Trophoblast cell (in vitro differentiated cells and primary cell): Measurements from ENCODE around the gene LIPK.
"Not testable (repeated sequence)": the region's sequence is repeated elsewhere in the genome, so short reads cannot be mapped to it uniquely, and the experiment has no call there.

Experiments
- DNase-seq, 2 donors: peaks; one replicate each; pipeline ENCODE4 v3.0.0-alpha.2; 2016
- H2AFZ ChIP-seq: 2 replicates; pipeline ENCODE4 v1.6.1; 2013; ENCODE audit warnings: low read length, moderate library complexity, mild to moderate bottlenecking; ENCODE audit not compliant: insufficient read depth, poor library complexity
- H2AK5ac ChIP-seq: 2 replicates; pipeline ENCODE4 v1.6.1; 2013; ENCODE audit warnings: mild to moderate bottlenecking, low read length
- H2BK120ac ChIP-seq: 2 replicates; pipeline ENCODE4 v1.6.1; 2013; ENCODE audit warnings: low read length, mild to moderate bottlenecking, moderate library complexity; ENCODE audit not compliant: insufficient read depth, poor library complexity
- H2BK12ac ChIP-seq: 2 replicates; pipeline ENCODE4 v1.6.1; 2013; ENCODE audit warnings: mild to moderate bottlenecking, low read length, moderate library complexity
- H2BK5ac ChIP-seq: 2 replicates; pipeline ENCODE4 v1.6.1; 2013; ENCODE audit warnings: low read length, low read depth, moderate library complexity, mild to moderate bottlenecking; ENCODE audit not compliant: poor library complexity
- H3K14ac ChIP-seq: 2 replicates; pipeline ENCODE4 v1.6.1; 2013; ENCODE audit warnings: mild to moderate bottlenecking, low read length
- H3K18ac ChIP-seq: 2 replicates; pipeline ENCODE4 v1.6.1; 2013; ENCODE audit warnings: mild to moderate bottlenecking, low read length
- H3K23ac ChIP-seq: 2 replicates; pipeline ENCODE4 v1.6.1; 2013; ENCODE audit warnings: low read length
- H3K27ac ChIP-seq: 2 replicates; pipeline ENCODE4 v1.5.1; 2013; ENCODE audit warnings: low read depth, mild to moderate bottlenecking, inconsistent platforms, low read length, moderate library complexity
- H3K27me3 ChIP-seq: 2 replicates; pipeline ENCODE4 v1.6.1; 2013; ENCODE audit warnings: inconsistent platforms, mild to moderate bottlenecking, low read length, moderate library complexity; ENCODE audit not compliant: insufficient read depth
- H3K36me3 ChIP-seq, 2 experiments: 1 replicate in 1 of 2; 2 replicates in 1 of 2; pipeline ENCODE4 v1.6.1; 2013; ENCODE audit warnings: low read length in 2 of 2, mild to moderate bottlenecking in 2 of 2, moderate library complexity in 1 of 2; ENCODE audit not compliant: insufficient read depth in 2 of 2, control insufficient read depth in 1 of 2
- H3K4ac ChIP-seq: 2 replicates; pipeline ENCODE4 v1.6.1; 2013; ENCODE audit warnings: low read depth, mild to moderate bottlenecking, low read length, moderate library complexity
- H3K4me1 ChIP-seq, 2 experiments: 1 replicate in 1 of 2; 2 replicates in 1 of 2; pipeline ENCODE4 v1.6.1; 2013; ENCODE audit warnings: low read length in 2 of 2, mild to moderate bottlenecking in 2 of 2, moderate library complexity in 1 of 2; ENCODE audit not compliant: insufficient read depth in 2 of 2, control insufficient read depth in 1 of 2
- H3K4me2 ChIP-seq: 2 replicates; pipeline ENCODE4 v1.6.1; 2013; ENCODE audit warnings: inconsistent platforms, mild to moderate bottlenecking, low read length, moderate library complexity
- H3K4me3 ChIP-seq: 2 replicates; pipeline ENCODE4 v1.5.1; 2013; ENCODE audit warnings: mild to moderate bottlenecking, low read depth, low read length, inconsistent platforms
- H3K79me1 ChIP-seq: one replicate; pipeline ENCODE4 v1.6.1; 2013; ENCODE audit warnings: low read length
- H3K79me2 ChIP-seq: 2 replicates; pipeline ENCODE4 v1.6.1; 2013; ENCODE audit warnings: low read length, mild to moderate bottlenecking; ENCODE audit not compliant: control insufficient read depth, insufficient read depth, poor library complexity
- H3K9ac ChIP-seq: 2 replicates; pipeline ENCODE4 v1.6.1; 2013; ENCODE audit warnings: mild to moderate bottlenecking, low read length
- H3K9me3 ChIP-seq: 2 replicates; pipeline ENCODE4 v1.6.1; 2013; ENCODE audit warnings: low read depth, mild to moderate bottlenecking, control low read depth, inconsistent platforms, low read length; ENCODE audit not compliant: insufficient read depth
- H4K12ac ChIP-seq: 2 replicates; pipeline ENCODE4 v1.6.1; 2013; ENCODE audit warnings: low read depth, mild to moderate bottlenecking, low read length, moderate library complexity
- H4K8ac ChIP-seq: 2 replicates; pipeline ENCODE4 v1.6.1; 2013; ENCODE audit warnings: low read depth, mild to moderate bottlenecking, low read length, moderate library complexity
- H4K91ac ChIP-seq: one replicate; pipeline ENCODE4 v1.6.1; 2013; ENCODE audit warnings: low read depth, mild to moderate bottlenecking, low read length, moderate library complexity
- WGBS: extraction: QIAGEN DNeasy Blood & Tissue Kit; methylation state at CpG from one replicate; pipeline ENCODE4 v1.1.7; 2013; ENCODE audit warnings: missing lambda C conversion rate; ENCODE audit not compliant: insufficient read length, insufficient coverage; ENCODE audit errors: extremely low coverage; 5-methylcytosine and 5-hydroxymethylcytosine counted together

Gene LIPK

GRCh38 chr10:88702848-88703597 lies 3.0 kb upstream of the LIPK start:
- H2AK5ac ChIP-seq: no peak overlapping the region
- H3K4ac ChIP-seq: no peak overlapping the region
- no CpG with 5 or more reads among the region's 4 CpGs for WGBS
- no peak overlapping the region for H2BK120ac ChIP-seq
- H4K8ac ChIP-seq: no peak overlapping the region
- no peak overlapping the region for H3K4me2 ChIP-seq
- H3K23ac ChIP-seq: no peak overlapping the region
- no peaks in the 10 kb centered on the region for H3K79me1 ChIP-seq
- DNase-seq: peak; percentile 94 to 96
- H3K27me3 ChIP-seq: no peaks in the 10 kb centered on the region
- no peak overlapping the region for H3K14ac ChIP-seq
- no peak overlapping the region for H3K4me3 ChIP-seq
- no peak overlapping the region for H3K18ac ChIP-seq
- H3K27ac ChIP-seq: no peak overlapping the region
- H3K9me3 ChIP-seq: no peaks in the 10 kb centered on the region
- no peaks in the 10 kb centered on the region for H3K4me1 ChIP-seq
- H4K12ac ChIP-seq: no peak overlapping the region
- H3K9ac ChIP-seq: no peak overlapping the region
- no peak overlapping the region for H4K91ac ChIP-seq
- H3K79me2 ChIP-seq: no peaks in the 10 kb centered on the region
- H2BK5ac ChIP-seq: no peak overlapping the region
- H2BK12ac ChIP-seq: no peak overlapping the region
- H2AFZ ChIP-seq: no peak overlapping the region
- no peaks in the 10 kb centered on the region for H3K36me3 ChIP-seq

GRCh38 chr10:88707429-88708155 lies 1.5 kb downstream of the LIPK start:
- H3K4me3 ChIP-seq: no peak overlapping the region
- H3K79me1 ChIP-seq: no peaks in the 10 kb centered on the region
- no peak overlapping the region for H2AFZ ChIP-seq
- H3K4me1 ChIP-seq: no peaks in the 10 kb centered on the region
- WGBS: no CpG with 5 or more reads among the region's 2 CpGs
- no peak overlapping the region for H3K18ac ChIP-seq
- no peak overlapping the region for H2AK5ac ChIP-seq
- no peak overlapping the region for H3K23ac ChIP-seq
- peak; percentile 19 to 64 for DNase-seq
- no peak overlapping the region for H3K27ac ChIP-seq
- H3K9ac ChIP-seq: no peak overlapping the region
- no peak overlapping the region for H4K12ac ChIP-seq
- no peaks in the 10 kb centered on the region for H3K27me3 ChIP-seq
- H3K79me2 ChIP-seq: no peaks in the 10 kb centered on the region
- H2BK12ac ChIP-seq: no peak overlapping the region
- H4K8ac ChIP-seq: no peak overlapping the region
- no peaks in the 10 kb centered on the region for H3K9me3 ChIP-seq
- H2BK5ac ChIP-seq: no peak overlapping the region
- no peak overlapping the region for H3K14ac ChIP-seq
- H3K36me3 ChIP-seq: no peaks in the 10 kb centered on the region
- no peak overlapping the region for H3K4me2 ChIP-seq
- no peak overlapping the region for H4K91ac ChIP-seq
- no peak overlapping the region for H2BK120ac ChIP-seq
- H3K4ac ChIP-seq: no peak overlapping the region

GRCh38 chr10:88709361-88709760 lies 3.3 kb downstream of the LIPK start:
- not testable (repeated sequence) for H3K4me3 ChIP-seq, H3K79me1 ChIP-seq, H2BK12ac ChIP-seq, H3K9me3 ChIP-seq, H2BK120ac ChIP-seq, H3K36me3 ChIP-seq, H3K4me2 ChIP-seq, DNase-seq, H3K27me3 ChIP-seq, H3K18ac ChIP-seq, H3K14ac ChIP-seq, H3K9ac ChIP-seq, H2BK5ac ChIP-seq, H3K4me1 ChIP-seq, H3K23ac ChIP-seq, H3K79me2 ChIP-seq, H3K4ac ChIP-seq, H4K12ac ChIP-seq, H2AK5ac ChIP-seq, H2AFZ ChIP-seq, H4K8ac ChIP-seq, H4K91ac ChIP-seq, H3K27ac ChIP-seq
- WGBS: no CpG with 5 or more reads among the region's 6 CpGs

GRCh38 chr10:88715517-88715916 lies 9.5 kb downstream of the LIPK start:
- Histone ChIP-seq H3K4me2 (no peak overlapping the region), H3K23ac (no peak overlapping the region), H2AK5ac (no peak overlapping the region), H3K4me3 (no peak overlapping the region), H3K14ac (no peak overlapping the region), H4K8ac (no peak overlapping the region), H3K79me2 (no peaks in the 10 kb centered on the region), H3K36me3 (no peaks in the 10 kb centered on the region), H3K9ac (no peak overlapping the region), H3K27ac (no peak overlapping the region), H2BK120ac (no peak overlapping the region), H3K4me1 (no peaks in the 10 kb centered on the region), H3K4ac (no peak overlapping the region), H4K91ac (no peak overlapping the region), H2AFZ (no peak overlapping the region), H3K79me1 (no peaks in the 10 kb centered on the region), H3K27me3 (no peaks in the 10 kb centered on the region), H4K12ac (no peak overlapping the region), H3K18ac (no peak overlapping the region), H2BK5ac (no peak overlapping the region), H2BK12ac (no peak overlapping the region), H3K9me3 (no peaks in the 10 kb centered on the region)
- WGBS: no CpG with 5 or more reads among the region's 1 CpG
- DNase-seq: no peak
